Measurements from ENCODE around the gene UPK3A.
"Not testable (repeated sequence)": the region's sequence is repeated elsewhere in the genome, so short reads cannot be mapped to it uniquely, and the experiment has no call there.

Gene UPK3A

DNA sequence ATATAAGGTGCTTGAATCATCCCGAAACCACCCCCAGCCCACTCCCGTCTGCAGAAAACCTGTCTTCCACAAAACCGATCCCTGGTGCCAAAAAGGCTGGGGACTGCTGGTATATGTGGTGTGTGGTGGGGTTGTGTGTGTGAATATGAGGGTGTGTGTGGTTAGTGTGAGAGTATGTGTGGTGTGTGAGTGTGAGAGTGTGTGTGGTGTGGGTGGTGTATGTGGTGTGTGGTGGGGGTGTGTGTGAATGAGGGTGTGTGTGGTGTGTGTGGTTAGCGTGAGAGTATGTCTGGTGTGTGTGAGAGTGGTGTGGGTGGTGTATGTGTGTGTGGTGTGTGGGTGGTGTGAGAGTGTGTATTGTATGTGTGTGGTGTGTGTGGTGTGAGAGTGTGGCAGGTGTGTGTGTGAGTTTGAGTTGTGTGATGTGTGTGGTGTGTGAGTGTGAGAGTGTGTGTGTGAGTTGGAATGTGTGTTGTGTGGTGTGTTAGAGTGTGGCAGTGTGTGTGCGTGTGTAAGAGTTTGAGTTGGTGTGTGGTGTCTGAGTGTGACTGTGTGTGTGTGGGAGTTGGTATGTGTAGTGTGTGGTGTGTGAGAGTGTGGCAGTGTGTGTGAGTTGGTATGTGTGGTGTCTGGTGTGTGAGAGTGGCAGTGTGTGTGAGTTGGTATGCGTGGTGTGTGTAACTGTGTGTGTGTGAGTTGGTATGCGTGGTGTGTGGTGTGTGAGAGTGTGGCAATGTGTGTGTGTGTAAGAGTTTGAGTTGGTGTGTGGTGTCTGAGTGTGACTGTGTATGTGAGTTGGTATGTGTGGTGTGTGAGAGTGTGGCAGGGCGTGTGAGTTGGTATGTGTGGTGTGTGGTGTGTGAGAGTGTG, 6.5 kb downstream of the UPK3A start:
- no peak overlapping the region for H3K4me3 ChIP-seq (ENCODE audit: low read depth, low read length)
- TF ChIP-seq CTCF (IDR thresholded peaks at IDR 0.05; ENCODE audit: low read depth, low read length), result no peak

DNA sequence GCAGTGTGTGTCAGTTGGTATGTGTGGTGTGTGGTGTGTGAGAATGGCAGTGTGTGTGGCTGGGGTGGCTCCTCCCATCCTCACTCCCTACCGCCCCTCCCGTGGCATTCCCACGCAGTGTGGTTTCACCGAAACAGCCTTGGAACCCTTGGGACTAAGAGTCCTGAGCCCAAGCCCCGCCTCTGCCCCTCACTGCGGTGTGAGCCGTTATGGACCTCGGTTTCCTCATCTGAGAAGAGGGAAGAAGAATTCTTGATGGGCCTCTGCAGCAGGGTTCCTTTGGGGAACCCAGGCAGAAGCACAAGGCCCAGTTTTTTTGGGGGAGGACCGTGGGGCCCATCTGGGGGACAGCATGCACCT, 7.2 kb downstream of the UPK3A start:
- TF ChIP-seq CTCF (IDR thresholded peaks at IDR 0.05; ENCODE audit: low read depth, low read length), result no peak

GRCh38 chr22:45292731-45293442, 8.1 kb downstream of the UPK3A start:
- no peak for TF ChIP-seq CTCF (IDR thresholded peaks at IDR 0.05; ENCODE audit: low read depth, low read length)

More for the DNA sequence above, 7.2 kb downstream of the UPK3A start:
- H3K4me3 ChIP-seq (ENCODE audit: low read depth, low read length), result no peak overlapping the region

DNA sequence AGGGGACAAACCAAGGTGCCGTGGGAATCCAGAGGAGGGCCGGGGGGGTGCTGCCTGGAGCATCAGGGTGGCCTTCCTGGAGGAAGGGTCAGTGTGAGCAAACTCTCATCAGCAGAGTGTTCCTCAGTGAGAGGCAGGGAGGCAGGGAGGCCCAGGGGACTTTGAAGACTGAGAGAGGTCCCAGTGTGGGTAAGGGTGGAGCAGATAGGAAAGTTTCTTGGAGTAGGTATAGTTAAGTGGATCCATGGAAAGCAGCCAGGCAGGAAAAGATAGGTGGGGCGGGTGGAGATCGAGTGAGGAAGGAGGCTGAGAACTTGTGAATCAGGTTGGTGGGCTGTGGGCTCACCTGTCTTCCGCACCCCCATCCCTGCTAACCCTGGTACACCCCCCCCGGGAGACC, 9.3 kb downstream of the UPK3A start:
- no peak overlapping the region for H3K4me3 ChIP-seq (ENCODE audit: low read depth, low read length)
- TF ChIP-seq CTCF (IDR thresholded peaks at IDR 0.05; ENCODE audit: low read depth, low read length), result no peak

More at GRCh38 chr22:45292731-45293442, 8.1 kb downstream of the UPK3A start:
- H3K4me3 ChIP-seq (ENCODE audit: low read depth, low read length), result no peak overlapping the region

DNA sequence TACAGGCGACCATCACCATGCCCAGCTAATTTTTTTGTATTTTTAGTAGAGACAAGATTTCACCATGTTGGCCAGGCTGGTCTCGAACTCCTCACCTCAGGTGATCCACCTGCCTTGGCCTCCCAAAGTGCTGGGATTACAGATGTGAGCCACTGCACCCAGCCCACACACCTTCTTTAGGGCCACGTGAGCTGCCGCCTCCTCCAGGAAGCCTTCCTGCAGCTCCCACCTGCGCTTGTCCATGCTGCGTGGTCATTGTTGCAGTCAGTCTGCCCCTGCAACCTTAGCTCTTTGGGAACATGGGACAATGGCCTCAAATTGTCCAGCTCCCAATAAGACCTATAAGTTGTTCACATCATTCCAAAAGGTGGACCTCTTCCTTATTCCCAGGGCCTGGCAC, 10.3 kb downstream of the UPK3A start:
- not testable (repeated sequence) for H3K4me3 ChIP-seq (ENCODE audit: low read depth, low read length)

GRCh38 chr22:45295492-45295891, 10.7 kb downstream of the UPK3A start:
- TF ChIP-seq CTCF (IDR thresholded peaks at IDR 0.05; ENCODE audit: low read depth, low read length), result no peak
- no peak overlapping the region for H3K4me3 ChIP-seq (ENCODE audit: low read depth, low read length)

DNA sequence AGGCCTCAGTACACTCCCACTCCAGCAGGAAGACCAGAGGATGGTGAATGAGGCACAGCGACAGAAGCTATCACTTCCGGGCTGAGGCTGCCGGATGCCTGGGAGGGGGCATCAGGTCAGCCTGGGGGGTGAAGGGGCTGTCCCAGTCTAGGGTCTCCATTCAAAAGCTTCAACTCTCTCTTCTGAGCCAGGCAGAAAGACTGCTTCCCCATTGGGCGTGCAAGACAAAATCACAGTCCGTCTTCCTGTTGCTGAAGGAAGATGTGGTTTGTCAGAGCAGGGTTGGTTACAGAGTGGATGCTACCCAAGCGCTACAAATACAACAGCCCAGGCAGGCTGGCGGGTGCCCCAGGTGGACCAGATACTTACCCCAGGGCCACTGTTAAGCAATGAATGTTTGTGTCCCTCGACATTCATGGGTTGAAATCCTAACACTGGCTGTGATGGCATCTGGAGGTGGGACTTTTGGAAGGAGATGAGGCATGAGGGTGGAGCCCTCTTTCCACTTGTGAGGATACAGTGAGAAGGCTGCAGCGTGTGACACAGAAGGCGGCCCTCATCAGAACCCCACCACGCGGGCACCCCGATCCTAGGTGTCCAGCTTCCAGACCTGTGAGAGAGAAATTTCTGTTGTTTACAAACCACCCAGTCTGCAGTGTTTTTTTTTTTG, 12.0 kb downstream of the UPK3A start:
- no peak for TF ChIP-seq CTCF (IDR thresholded peaks at IDR 0.05; ENCODE audit: low read depth, low read length)
- no peak overlapping the region for H3K4me3 ChIP-seq (ENCODE audit: low read depth, low read length)

All from WI38 (cell line).